Gastroesophageal sphincter (tissue), 3 donors: ENCODE results near the gene METTL3.

Experiments used
- POLR2A ChIP-seq, 2 donors: fragments of 450-650 bp; IDR thresholded peaks; one replicate each; pipeline ENCODE4 v1.6.1; 2017; ENCODE audit warnings: antibody characterized with exemption in 2 of 2, mild to moderate bottlenecking in 2 of 2, moderate library complexity in 1 of 2
- POLR2AphosphoS5 ChIP-seq: sonication (generic); formaldehyde crosslinking; IDR thresholded peaks from one replicate; pipeline ENCODE4 v1.6.1; 2017; ENCODE audit warnings: antibody characterized with exemption
- TF ChIP-seq, protein P1 (sequence below), 4 experiments: fragments of 200-600 bp in 2 of 4; fragments of 450-650 bp in 2 of 4; sonication (generic) in 1 of 4; IDR thresholded peaks; one replicate each; pipeline ENCODE4 v1.5.1; 2017 to 2019; ENCODE audit warnings: antibody characterized with exemption in 4 of 4, mild to moderate bottlenecking in 2 of 4, moderate library complexity in 2 of 4

- TF ChIP-seq POLR2A (IDR thresholded peaks at IDR 0.05) (no peak), POLR2AphosphoS5 (no peak)
- TF ChIP-seq, protein P1, sequence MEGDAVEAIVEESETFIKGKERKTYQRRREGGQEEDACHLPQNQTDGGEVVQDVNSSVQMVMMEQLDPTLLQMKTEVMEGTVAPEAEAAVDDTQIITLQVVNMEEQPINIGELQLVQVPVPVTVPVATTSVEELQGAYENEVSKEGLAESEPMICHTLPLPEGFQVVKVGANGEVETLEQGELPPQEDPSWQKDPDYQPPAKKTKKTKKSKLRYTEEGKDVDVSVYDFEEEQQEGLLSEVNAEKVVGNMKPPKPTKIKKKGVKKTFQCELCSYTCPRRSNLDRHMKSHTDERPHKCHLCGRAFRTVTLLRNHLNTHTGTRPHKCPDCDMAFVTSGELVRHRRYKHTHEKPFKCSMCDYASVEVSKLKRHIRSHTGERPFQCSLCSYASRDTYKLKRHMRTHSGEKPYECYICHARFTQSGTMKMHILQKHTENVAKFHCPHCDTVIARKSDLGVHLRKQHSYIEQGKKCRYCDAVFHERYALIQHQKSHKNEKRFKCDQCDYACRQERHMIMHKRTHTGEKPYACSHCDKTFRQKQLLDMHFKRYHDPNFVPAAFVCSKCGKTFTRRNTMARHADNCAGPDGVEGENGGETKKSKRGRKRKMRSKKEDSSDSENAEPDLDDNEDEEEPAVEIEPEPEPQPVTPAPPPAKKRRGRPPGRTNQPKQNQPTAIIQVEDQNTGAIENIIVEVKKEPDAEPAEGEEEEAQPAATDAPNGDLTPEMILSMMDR (IDR thresholded peaks at IDR 0.05), result no peak
These were observed 16.0 kb downstream of the METTL3 start for GRCh38 chr14:21494902-21495762.
